Hepatocyte (in vitro differentiated cells): ENCODE measurements around the gene NDUFB7. TPM values are rescaled to one million over a fixed set of nuclear protein-coding genes. Genes with fewer than 3 reads are reported as not detected.

Experiments used
- DNase-seq: peaks from one replicate; pipeline ENCODE4 v3.0.0-alpha.2; 2016; ENCODE audit warnings: low spot score
- H2AFZ ChIP-seq: fragments of 200-600 bp; sonication (generic); 2 replicates; pipeline ENCODE4 v1.6.0; 2016; ENCODE audit warnings: antibody characterized with exemption, mild to moderate bottlenecking
- H3K27ac ChIP-seq: fragments of 200-600 bp; sonication (generic); 2 replicates; pipeline ENCODE4 v1.5.1; 2016; ENCODE audit warnings: mild to moderate bottlenecking
- H3K27me3 ChIP-seq: fragments of 200-600 bp; sonication (generic); 2 replicates; pipeline ENCODE4 v1.6.1; 2016
- H3K36me3 ChIP-seq: fragments of 200-600 bp; sonication (generic); replicated peaks from 2 replicates; pipeline ENCODE4 v1.5.1; 2016; ENCODE audit warnings: low read depth; ENCODE audit not compliant: insufficient read depth
- H3K4me1 ChIP-seq: fragments of 200-600 bp; sonication (generic); 2 replicates; pipeline ENCODE4 v1.5.1; 2016; ENCODE audit warnings: mild to moderate bottlenecking, moderate library complexity; ENCODE audit not compliant: insufficient read depth
- H3K4me2 ChIP-seq: fragments of 200-600 bp; sonication (generic); 2 replicates; pipeline ENCODE4 v1.6.0; 2016
- H3K4me3 ChIP-seq: fragments of 200-600 bp; sonication (generic); 2 replicates; pipeline ENCODE4 v1.5.1; 2016; ENCODE audit warnings: mild to moderate bottlenecking
- H3K79me2 ChIP-seq: fragments of 200-600 bp; sonication (generic); 2 replicates; pipeline ENCODE4 v1.6.0; 2017; ENCODE audit warnings: mild to moderate bottlenecking
- H3K9me2 ChIP-seq: fragments of 200-600 bp; sonication (generic); replicated peaks from 2 replicates; pipeline ENCODE4 v1.6.0; 2017; ENCODE audit warnings: mild to moderate bottlenecking; ENCODE audit not compliant: insufficient read depth
- H3K9me3 ChIP-seq: fragments of 200-600 bp; sonication (generic); 2 replicates; pipeline ENCODE4 v1.5.1; 2016; ENCODE audit warnings: low read depth, mild to moderate bottlenecking
- H4K20me1 ChIP-seq: fragments of 200-600 bp; sonication (generic); 2 replicates; pipeline ENCODE4 v1.6.0; 2016; ENCODE audit warnings: mild to moderate bottlenecking; ENCODE audit not compliant: insufficient read depth, poor library complexity, severe bottlenecking
- CTCF ChIP-seq: fragments of 200-600 bp; sonication (generic); IDR thresholded peaks from 2 replicates; pipeline ENCODE4 v1.5.1; 2016; ENCODE audit warnings: antibody characterized with exemption, mild to moderate bottlenecking; ENCODE audit not compliant: poor library complexity
- EZH2 ChIP-seq: fragments of 200-600 bp; sonication (generic); IDR thresholded peaks from 2 replicates; pipeline ENCODE4 v1.6.1; 2016; ENCODE audit warnings: antibody characterized with exemption, mild to moderate bottlenecking, borderline replicate concordance
- EZH2phosphoT487 ChIP-seq: fragments of 200-600 bp; sonication (generic); IDR thresholded peaks from one replicate; pipeline ENCODE4 v1.6.1; 2018; ENCODE audit warnings: antibody characterized with exemption, mild to moderate bottlenecking, low read depth, moderate library complexity; ENCODE audit not compliant: unreplicated experiment, severe bottlenecking
- WGBS: methylation state at CpG from one replicate; pipeline ENCODE4 v1.1.6; 2016; ENCODE audit warnings: low lambda C conversion rate; ENCODE audit errors: missing lambda C conversion rate; 5-methylcytosine and 5-hydroxymethylcytosine counted together
- polyA plus RNA-seq: library from polyadenylated mRNA; unstranded; fragments of >200 nt; fragmentation: Nextera tagmentation; extraction: Ambion mirVana; gene quantifications from 2 replicates; pipeline ENCODE4 v1.2.1, GENCODE V29; 2016
- total RNA-seq: library from RNA; depleted of rRNA; stranded (reverse); fragments of >200 nt; gene quantifications from 2 replicates; pipeline ENCODE4 v1.2.3, GENCODE V29; 2014

Gene NDUFB7
- total and polyA plus RNA-seq, 2 experiments from 2014 or later = 201 to 354 TPM

GRCh38 chr19:14582894-14583340 is 11.1 kb upstream of the NDUFB7 start, which contains the start of gene CLEC17A:
Gene CLEC17A (plus strand): TSS chr19:14583084. CDS start chr19:14583161, 77 bp downstream.
- Histone ChIP-seq H3K9me2 (no peaks in the 10 kb centered on the region), H3K36me3 (no peaks in the 10 kb centered on the region), H3K79me2 (no peaks in the 10 kb centered on the region), H3K27me3 (no peaks in the 10 kb centered on the region), H3K4me1 (no peaks in the 10 kb centered on the region), H3K9me3 (no peaks in the 10 kb centered on the region), H3K4me2 (no peak within 1 kb of the TSS), H3K27ac (no peak within 1 kb of the TSS), H2AFZ (no peak within 1 kb of the TSS), H4K20me1 (no peaks in the 10 kb centered on the region), H3K4me3 (no peak within 1 kb of the TSS)
- no peak for DNase-seq
- 67% methylated on average over 6 of the region's 6 CpGs for WGBS
- TF ChIP-seq EZH2 (no peak), EZH2phosphoT487 (no peak)

- H3K4me3 ChIP-seq = no peak overlapping the region
- TF ChIP-seq EZH2phosphoT487 (no peak), EZH2 (no peak)
- no peaks in the 10 kb centered on the region for H3K36me3 ChIP-seq
- H3K4me1 ChIP-seq = no peaks in the 10 kb centered on the region
- WGBS = 57% methylated on average over 6 of the region's 6 CpGs
- H3K4me2 ChIP-seq = no peak overlapping the region
- H3K79me2 ChIP-seq = no peaks in the 10 kb centered on the region
- DNase-seq = no peak
- H3K27ac ChIP-seq = no peak overlapping the region
- no peaks in the 10 kb centered on the region for H4K20me1 ChIP-seq
- no peaks in the 10 kb centered on the region for H3K9me3 ChIP-seq
- H3K9me2 ChIP-seq = no peaks in the 10 kb centered on the region
- no peaks in the 10 kb centered on the region for H3K27me3 ChIP-seq
- no peak overlapping the region for H2AFZ ChIP-seq
Measured at GRCh38 chr19:14580623-14581237, 8.9 kb upstream of the NDUFB7 start.

- H3K4me3 ChIP-seq = no peak overlapping the region
- H3K9me3 ChIP-seq = no peaks in the 10 kb centered on the region
- no peaks in the 10 kb centered on the region for H3K27me3 ChIP-seq
- no peaks in the 10 kb centered on the region for H3K36me3 ChIP-seq
- H3K9me2 ChIP-seq = no peaks in the 10 kb centered on the region
- H3K4me2 ChIP-seq = no peak overlapping the region
- no peaks in the 10 kb centered on the region for H3K79me2 ChIP-seq
- 50% methylated on average over 6 of the region's 6 CpGs for WGBS
- no peak for DNase-seq
- no peak overlapping the region for H2AFZ ChIP-seq
- no peak overlapping the region for H3K27ac ChIP-seq
- TF ChIP-seq EZH2 = no peak
- no peak for TF ChIP-seq CTCF
- TF ChIP-seq EZH2phosphoT487 = no peak
- no peaks in the 10 kb centered on the region for H3K4me1 ChIP-seq
- H4K20me1 ChIP-seq = no peaks in the 10 kb centered on the region
Measured at GRCh38 chr19:14577885-14578427, 6.1 kb upstream of the NDUFB7 start.

GRCh38 chr19:14577264-14577663 is 5.4 kb upstream of the NDUFB7 start:
- Histone ChIP-seq H3K36me3 (no peaks in the 10 kb centered on the region), H3K4me3 (no peak overlapping the region), H3K27ac (no peak overlapping the region), H2AFZ (no peak overlapping the region), H3K9me3 (no peaks in the 10 kb centered on the region), H3K4me2 (no peak overlapping the region), H3K79me2 (no peaks in the 10 kb centered on the region), H3K9me2 (no peaks in the 10 kb centered on the region), H4K20me1 (no peaks in the 10 kb centered on the region), H3K27me3 (no peaks in the 10 kb centered on the region), H3K4me1 (no peaks in the 10 kb centered on the region)
- 86% methylated on average over 5 of the region's 5 CpGs for WGBS
- no peak for DNase-seq
- TF ChIP-seq EZH2phosphoT487 = no peak
- no peak for TF ChIP-seq CTCF
- no peak for TF ChIP-seq EZH2
